Nephron progenitor cell (in vitro differentiated cells): ENCODE measurements around the gene MRPS23.

Experiments
- DNase-seq: peaks from one replicate; pipeline ENCODE4 v3.0.0; 2021
- H3K27ac Mint-ChIP-seq: 2 replicates; pipeline ENCODE4 v1.8.0; 2021; ENCODE audit warnings: mild to moderate bottlenecking, moderate library complexity, mixed read lengths
- H3K27me3 Mint-ChIP-seq: 2 replicates; pipeline ENCODE4 v1.8.0; 2021; ENCODE audit warnings: mild to moderate bottlenecking, low read depth, mixed read lengths; ENCODE audit not compliant: poor library complexity
- H3K36me3 Mint-ChIP-seq: 2 replicates; pipeline ENCODE4 v1.8.0; 2021; ENCODE audit warnings: low read depth, mixed read lengths
- H3K4me1 Mint-ChIP-seq: 2 replicates; pipeline ENCODE4 v1.8.0; 2021; ENCODE audit warnings: mixed read lengths
- H3K4me3 Mint-ChIP-seq: 2 replicates; pipeline ENCODE4 v1.8.0; 2021; ENCODE audit warnings: mild to moderate bottlenecking, moderate library complexity, mixed read lengths
- H3K9me3 Mint-ChIP-seq: 2 replicates; pipeline ENCODE4 v1.8.0; 2021; ENCODE audit warnings: mild to moderate bottlenecking, moderate library complexity, mixed read lengths
- CTCF ChIP-seq: fragments of 200-600 bp; sonication (generic); IDR thresholded peaks from 2 replicates; pipeline ENCODE4 v1.5.0; 2021; ENCODE audit warnings: antibody characterized with exemption

Gene MRPS23

GRCh38 chr17:57862694-57863667, 13.1 kb upstream of the MRPS23 start:
- Mint-ChIP-seq H3K9me3 (no peaks in the 10 kb centered on the region), H3K4me3 (peak overlapping the region; percentile 74), H3K36me3 (peaks cover 9% of the 10 kb centered on the region), H3K27ac (no peak overlapping the region), H3K4me1 (peaks cover 65% of the 10 kb centered on the region), H3K27me3 (peaks cover 14% of the 10 kb centered on the region)
- DNase-seq, result no peak
- TF ChIP-seq CTCF, result no peak

GRCh38 chr17:57861790-57862693, 12.2 kb upstream of the MRPS23 start:
- H3K4me1 Mint-ChIP-seq, result peaks cover 57% of the 10 kb centered on the region
- H3K9me3 Mint-ChIP-seq, result no peaks in the 10 kb centered on the region
- peak; percentile 75 for DNase-seq
- H3K4me3 Mint-ChIP-seq, result peak overlapping the region; percentile 74
- peaks cover 9% of the 10 kb centered on the region for H3K36me3 Mint-ChIP-seq
- H3K27ac Mint-ChIP-seq, result no peak overlapping the region
- H3K27me3 Mint-ChIP-seq, result peaks cover 10% of the 10 kb centered on the region
- no peak for TF ChIP-seq CTCF

GRCh38 chr17:57861000-57861789, 11.4 kb upstream of the MRPS23 start:
- TF ChIP-seq CTCF, result no peak
- peaks cover 10% of the 10 kb centered on the region for H3K27me3 Mint-ChIP-seq
- peak; percentile 36 for DNase-seq
- H3K27ac Mint-ChIP-seq, result no peak overlapping the region
- peaks cover 9% of the 10 kb centered on the region for H3K36me3 Mint-ChIP-seq
- H3K9me3 Mint-ChIP-seq, result no peaks in the 10 kb centered on the region
- H3K4me3 Mint-ChIP-seq, result peak overlapping the region; percentile 85
- peaks cover 57% of the 10 kb centered on the region for H3K4me1 Mint-ChIP-seq

- no peak for TF ChIP-seq CTCF
- Mint-ChIP-seq H3K36me3 (peaks cover 9% of the 10 kb centered on the region), H3K4me1 (peaks cover 62% of the 10 kb centered on the region), H3K4me3 (peak overlapping the region; percentile 85), H3K9me3 (no peaks in the 10 kb centered on the region), H3K27me3 (peaks cover 12% of the 10 kb centered on the region), H3K27ac (no peak overlapping the region)
- no peak for DNase-seq
Observed at GRCh38 chr17:57860414-57860999, 10.7 kb upstream of the MRPS23 start.
